HG03064 (cell line): ENCODE measurements around the gene CDH4.
"Not testable (repeated sequence)": the region's sequence is repeated elsewhere in the genome, so short reads cannot be mapped to it uniquely, and the experiment has no call there.

Source experiments
- ATAC-seq: cut with Tn5 transposase; IDR thresholded peaks from one replicate; pipeline ENCODE4 v1.9.1; 2021; ENCODE audit warnings: low read depth; ENCODE audit not compliant: unreplicated experiment

The CDH4 gene

DNA sequence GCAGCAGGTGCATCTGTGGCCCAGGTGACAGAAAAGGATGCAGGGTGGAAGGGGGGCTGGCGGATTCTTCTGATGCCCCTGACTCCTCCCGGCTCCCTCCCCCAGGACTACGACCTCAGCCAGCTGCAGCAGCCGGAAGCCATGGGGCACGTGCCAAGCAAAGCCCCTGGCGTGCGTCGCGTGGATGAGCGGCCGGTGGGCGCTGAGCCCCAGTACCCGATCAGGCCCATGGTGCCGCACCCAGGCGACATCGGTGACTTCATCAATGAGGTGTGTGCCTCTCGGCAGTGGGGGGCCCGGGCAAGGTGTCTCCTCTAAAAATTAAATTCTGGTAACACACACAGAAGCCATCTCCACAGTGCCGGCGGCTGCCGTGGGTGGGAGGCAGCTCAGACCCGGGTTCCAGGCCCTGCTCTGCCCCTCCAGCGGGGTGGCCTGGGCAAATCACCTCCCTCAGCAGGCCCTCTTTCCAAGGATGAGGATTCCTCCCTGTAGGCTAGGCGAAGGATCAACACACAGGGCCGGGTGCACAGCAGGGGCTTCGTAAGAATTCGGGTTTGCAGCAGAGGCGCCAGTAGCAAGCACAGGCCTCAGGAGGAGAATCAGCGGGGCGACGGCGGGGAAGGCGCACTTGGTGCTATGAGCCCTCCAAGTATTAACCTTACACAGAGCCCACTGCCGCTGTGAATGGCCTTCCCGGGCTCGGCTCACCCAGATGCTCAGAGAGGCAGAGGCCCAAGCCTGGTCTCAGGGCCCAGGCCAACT lies 682.1 kb downstream of the CDH4 start:
- no peak for ATAC-seq

DNA sequence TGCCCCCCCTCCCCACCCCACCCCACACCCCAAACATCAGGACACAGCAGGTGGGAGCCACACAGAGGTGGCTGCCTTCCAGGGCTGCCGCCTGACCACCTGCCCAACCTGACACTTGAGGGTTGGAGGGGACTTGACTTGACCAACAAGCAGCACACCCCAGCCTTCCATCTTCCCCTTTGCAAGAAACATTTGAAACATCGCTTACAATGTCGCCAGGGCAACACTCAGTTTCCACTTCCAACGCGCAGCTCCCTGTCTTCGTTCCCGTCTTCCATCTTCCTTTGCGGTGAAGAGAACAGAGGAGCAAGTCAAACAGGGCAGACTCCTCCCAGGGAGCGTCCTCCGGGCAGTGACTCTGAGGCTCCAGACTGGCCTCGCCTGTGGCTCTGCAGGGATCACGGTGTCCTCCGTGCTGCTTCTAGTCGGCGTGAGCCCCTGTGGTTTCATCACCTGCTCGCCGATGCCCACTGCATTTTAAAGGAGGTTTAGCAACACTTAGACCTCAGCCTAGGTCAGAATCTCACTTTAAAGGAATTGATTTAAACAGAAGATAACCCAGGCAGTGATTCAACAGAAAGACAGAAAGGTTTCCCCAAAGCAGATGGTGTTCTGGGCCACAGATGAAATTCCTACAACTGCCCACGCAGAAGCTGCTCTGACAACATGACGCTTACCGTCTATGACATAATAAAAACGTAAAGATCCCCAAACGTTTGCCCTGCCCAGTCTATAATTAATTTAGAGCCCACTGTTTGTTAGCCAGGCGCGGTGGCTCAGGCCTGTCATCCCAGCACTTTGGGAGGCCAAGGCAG lies 682.9 kb downstream of the CDH4 start:
- ATAC-seq: no peak

DNA sequence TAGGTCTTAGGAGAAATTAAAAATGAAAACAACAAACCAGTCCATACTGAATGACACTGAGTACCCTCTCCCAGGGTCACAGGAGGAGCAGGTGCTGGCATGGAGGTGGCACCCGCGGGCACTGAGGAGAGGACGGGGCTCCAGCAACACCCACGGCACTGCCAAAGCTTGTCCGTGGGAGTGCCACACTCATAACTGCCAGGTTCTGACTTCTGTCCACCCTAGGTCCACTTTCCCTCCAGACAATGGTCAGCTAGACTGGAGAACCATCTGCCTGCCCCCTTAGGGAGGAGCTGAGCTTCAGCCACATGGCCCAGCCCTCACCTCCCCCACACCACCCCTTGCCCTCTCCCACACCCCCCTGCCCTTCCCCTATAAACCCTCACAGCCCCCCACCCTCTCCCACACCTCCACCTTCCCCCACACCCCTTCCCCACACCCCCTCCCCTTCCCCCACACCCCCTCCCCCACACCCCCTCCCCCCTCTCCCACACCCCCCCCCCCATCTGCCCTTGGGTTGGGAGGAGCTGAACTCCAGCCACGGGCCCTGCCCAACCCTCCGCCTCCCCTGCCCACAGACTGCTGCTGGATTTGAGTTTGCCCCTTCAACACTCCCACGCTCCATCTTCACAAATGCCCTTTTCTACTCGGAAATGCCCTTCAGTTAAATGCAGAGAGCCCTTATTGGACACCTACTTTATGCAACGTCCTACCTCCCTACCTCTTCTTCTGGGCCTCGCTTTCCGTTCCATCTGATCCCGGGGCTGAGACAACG lies 684.1 kb downstream of the CDH4 start:
- no peak for ATAC-seq

DNA sequence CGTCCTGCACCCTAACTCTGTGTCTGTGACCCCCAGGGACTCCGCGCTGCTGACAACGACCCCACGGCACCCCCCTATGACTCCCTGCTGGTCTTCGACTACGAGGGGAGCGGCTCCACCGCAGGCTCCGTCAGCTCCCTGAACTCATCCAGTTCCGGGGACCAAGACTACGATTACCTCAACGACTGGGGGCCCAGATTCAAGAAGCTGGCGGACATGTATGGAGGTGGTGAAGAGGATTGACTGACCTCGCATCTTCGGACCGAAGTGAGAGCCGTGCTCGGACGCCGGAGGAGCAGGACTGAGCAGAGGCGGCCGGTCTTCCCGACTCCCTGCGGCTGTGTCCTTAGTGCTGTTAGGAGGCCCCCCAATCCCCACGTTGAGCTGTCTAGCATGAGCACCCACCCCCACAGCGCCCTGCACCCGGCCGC lies 684.7 kb downstream of the CDH4 start:
- no peak for ATAC-seq

DNA sequence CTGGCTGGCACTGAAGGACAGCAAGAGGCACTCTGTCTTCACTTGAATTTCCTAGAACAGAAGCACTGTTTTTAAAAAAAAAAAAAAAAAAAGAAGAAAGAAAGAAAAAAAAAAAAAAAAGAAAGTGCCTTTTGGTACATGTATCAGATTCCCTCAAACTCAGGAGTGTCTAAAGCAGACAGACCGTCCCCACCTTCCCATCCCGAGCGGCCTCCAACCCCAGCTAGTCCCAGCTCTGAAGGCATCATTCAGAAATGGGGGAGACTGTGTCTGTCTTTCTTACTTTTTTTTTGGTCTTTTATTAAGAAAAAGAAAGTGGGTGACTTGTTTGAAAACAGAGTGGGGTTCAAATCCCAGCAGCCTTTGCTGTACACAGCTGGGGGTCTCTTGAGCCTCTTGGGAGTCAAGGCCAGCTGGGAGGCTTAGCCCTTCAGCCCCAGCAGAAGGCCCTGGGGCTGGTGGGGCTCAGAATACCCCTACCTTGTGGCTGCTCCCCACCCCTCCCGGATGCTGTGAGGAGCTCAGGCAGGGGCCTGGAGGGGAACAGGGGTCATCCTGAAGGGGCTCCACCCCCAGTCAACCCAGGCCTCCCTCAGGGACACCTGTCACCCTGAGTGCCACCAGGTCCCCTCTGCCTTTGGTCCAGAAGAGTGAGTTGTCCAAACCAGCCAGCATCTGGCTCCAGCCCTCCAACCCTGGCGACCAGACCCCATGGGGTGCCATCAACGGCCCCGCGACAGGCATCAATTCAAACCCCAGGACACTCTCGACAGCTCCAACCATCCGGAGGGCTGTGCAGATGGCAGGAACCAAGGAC lies 685.3 kb downstream of the CDH4 start:
- no peak for ATAC-seq

DNA sequence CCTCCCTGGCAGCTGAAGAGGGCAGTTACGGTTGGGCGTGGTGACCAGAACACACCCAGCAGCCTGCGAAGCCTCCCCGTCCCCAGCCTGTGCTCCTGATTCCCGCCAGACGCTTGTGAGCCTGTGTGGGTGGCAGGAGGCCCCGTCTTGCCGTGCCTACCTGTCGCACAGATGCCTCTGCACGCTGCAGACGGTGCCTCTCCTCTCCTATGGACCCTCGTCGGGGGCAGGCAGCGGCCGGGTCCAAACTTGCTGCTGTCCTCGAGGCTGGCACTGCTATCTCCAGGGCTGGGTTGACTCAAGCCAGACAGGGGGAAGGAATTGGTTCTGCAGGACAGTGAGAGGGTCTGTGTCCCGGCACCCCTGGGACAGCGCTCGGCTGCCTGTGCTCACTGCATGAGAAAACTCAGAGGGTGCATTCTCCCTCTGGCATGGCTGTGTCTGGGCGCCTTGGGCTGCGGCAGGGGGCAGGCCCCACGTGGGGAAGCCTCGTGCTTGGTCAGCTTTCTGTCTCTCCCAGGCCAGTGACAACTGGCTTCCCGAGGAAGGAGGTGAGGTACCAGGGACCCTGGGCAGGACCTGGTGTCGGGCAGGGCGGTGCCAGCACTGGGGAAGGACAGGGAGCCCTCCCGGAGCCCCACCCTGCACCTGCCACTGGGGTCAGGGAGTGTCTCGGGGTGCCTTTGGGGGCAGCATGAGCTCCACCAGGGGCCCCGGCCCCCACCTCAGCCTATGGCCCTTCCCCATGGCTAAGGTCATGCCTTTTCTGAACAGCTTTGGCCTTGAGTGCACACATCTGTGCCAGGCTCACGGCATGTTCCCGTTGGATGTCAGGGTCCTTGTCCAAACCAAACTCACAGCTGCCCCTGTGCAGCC lies 686.1 kb downstream of the CDH4 start:
- ATAC-seq: no peak

DNA sequence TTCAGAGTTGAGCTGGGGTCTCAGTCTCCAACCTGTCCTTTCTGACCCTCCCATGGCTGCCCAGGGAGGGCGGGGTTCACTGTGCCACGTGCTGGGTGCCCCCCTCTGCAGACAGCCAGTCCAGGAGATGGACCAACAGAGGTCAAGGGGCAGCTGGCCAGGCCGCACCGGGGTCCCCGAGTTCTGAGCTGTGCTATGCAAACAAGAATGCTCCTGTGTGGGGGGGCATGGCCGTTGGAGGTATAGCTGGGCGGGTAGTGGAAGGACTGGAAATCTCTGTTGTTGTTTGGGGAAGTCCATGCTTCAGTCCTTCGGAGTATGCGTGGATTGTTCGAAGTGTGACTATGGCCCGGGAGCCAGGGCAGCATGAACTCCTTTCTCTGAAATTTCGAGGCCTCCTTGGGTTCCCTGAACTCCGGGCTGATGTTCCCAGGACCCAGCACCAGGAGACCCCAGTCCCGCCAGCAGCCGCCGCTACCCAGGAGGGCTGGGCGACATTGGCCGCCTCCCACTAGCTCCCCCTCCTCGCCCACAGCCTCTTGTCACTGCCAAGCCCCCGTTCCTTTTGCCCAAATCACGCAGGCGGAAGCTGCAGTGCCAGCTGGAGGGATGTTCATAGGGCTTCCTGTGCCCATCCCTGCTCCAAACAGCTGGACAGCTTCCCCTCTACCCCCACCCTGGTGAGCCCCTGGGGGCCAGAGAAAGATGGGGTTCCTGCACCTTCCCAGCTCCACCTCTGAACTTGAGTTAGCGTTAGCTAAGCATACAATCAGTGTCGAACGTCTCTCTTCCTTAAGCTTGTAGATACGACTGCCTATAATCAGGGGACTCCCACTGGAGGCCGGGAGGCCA lies 687.0 kb downstream of the CDH4 start:
- no peak for ATAC-seq

DNA sequence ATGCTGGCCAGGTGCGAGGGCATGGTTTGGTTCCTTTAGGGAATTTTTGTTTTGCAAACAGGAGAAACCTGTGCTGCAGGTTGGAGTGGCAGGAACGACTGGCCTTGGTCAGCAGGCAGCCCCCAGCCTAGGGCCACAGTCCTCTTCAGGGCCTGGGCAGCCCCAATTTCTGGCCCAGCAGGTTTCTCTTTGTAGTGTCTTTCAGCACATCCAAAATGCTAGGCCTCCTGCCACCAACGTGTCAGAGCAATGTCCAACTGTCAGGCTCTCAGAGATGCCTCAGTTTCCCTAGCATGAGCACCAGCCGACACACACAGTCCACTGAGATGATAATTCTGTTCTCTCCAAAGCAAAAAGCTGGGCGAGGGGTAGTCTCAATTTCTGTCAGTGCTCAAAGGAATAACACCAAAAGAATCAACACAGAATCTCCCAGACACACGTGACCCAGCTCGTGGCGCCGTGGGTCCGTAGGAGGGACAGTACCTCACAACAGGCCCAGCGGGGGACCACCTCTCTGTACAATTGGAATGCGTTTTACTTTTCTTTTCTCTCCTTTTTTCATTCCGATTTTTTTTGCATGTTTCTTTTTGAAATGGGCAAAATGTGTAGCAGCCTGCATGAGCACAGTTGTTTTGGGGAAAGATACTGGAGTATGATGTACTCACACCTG lies 687.8 kb downstream of the CDH4 start:
- ATAC-seq: no peak

DNA sequence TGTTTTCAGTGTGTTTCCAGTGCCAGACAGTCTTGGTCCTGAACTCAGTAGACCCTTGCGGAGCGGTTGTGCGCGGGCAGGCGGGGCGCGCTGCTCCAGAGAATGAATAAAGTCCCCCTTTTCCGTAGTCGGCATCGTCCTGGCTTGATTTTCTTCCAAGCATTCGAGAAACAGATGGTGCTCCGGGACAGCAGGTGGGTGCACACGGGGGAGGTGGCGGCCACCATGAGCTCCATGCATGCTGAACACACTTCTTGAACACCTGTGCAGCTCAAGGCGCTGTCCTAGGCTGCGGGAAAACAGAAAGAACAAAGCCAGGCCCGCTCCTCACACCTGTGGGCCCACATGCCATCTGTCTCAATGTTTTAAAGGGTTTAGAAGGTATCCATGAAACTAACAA lies 688.4 kb downstream of the CDH4 start:
- ATAC-seq: no peak

DNA sequence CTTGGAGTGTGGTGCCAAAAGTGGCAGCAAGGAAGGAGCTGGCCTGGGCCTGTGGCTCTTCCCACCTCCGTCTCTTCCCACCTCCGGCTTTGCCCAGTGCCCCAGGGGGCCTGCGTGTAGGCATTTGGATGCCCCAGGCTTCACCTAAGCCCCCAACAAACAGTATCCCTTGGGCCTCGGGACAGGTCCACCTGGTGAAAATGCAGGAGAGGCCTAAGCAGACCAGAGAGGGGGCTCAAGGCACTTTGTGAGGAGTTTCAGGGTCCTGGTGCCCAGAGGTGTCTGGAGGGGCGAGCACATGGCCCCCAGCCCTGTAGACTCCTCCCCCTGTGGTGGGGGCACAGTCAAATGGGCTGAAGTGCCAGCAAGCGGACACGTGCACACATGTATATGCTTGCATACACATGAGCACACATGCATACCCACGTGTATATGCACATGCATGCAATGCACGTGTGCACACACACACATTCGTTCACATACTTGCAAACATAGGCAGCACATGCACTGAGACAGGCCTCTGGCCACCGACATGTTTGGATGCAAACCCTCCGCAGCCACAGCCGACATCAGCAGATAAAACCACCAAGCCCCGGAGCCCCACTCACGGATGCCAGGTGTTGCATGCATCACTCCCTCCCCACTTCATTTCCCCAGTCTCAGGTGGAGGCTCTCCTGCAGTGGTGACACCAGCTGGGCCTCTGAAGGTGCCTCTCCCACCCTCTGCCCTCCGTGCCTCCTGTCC lies 689.1 kb downstream of the CDH4 start:
- no peak for ATAC-seq

DNA sequence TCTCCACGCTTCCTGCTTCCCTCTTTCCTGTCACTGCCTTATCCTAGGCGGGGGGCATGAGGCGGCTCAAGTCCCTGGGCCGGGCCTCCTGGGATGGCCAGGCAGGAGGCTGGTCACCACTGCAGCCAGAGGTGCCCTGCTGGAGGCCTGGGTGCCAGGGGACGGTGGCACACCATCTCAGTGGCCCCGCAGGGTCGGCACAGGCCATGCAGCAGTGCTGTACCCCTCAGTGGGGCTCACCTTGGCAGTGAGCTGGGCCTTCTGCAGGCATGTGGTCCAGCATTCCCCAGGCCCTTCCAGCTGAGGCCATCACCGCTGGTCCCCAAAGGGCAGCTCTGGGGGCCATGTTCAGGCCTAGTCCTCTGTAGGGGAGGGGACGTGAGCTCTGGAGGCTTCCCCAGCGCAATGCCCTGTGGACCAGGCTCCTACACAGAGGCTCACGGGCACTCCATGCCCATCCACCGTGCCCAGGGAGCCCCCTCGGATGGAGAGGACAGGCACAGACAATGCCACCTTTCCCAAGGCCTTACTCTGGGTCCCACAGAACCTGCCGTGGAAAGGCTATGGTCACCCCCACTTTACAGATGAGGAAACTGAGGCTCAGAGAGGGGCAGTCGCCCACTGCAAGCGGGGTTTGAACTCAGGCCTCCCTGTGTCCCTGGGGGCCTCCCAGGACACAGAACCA lies 689.8 kb downstream of the CDH4 start:
- ATAC-seq: no peak

DNA sequence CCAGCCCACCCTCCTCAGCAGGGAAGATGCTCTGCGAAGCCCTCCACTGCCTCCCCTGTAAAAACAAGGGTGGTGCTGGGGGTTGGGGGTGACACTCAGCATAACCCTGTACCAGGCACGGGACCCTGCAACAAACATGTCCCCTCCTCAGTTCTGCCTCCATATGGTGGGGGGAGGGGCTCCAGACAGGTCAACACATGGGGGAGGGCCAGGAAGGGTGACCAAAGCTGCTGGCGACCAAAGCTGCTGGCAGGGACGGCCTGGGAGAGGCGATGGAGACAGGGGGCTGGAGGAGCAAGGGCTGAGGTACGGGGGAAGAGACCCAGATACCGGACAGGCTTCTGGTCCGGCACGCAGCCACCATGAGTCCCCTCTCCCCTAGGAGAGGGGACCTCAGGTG lies 690.5 kb downstream of the CDH4 start:
- ATAC-seq: no peak

DNA sequence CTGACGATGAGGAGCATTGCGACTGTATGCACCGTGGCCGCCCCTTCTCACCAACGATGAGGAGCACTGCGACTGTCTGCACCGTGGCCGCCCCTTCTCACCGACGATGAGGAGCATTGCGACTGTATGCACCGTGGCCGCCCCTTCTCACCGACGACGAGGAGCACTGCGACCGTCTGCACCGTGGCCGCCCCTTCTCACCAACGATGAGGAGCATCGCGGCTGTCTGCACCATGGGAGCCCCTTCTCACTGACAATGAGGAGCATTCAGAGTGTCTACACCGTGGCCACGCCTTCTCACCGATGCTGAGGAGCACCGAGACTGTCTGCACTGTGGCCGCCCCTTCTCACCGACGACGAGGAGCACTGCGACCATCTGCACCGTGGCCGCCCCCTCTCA lies 692.9 kb downstream of the CDH4 start:
- not testable (repeated sequence) for ATAC-seq

DNA sequence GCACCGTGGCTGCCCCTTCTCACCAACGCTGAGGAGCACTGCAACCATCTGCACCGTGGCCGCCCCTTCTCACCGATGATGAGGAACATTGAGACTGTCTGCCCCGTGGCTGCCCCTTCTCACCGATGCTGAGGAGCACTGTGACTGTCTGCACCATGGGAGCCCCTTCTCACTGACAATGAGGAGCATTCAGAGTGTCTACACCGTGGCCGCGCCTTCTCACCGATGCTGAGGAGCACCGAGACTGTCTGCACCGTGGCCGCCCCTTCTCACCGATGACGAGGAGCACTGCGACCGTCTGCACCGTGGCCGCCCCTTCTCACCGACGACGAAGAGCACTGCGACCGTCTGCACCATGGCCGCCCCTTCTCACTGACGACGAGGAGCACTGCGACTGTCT lies 693.4 kb downstream of the CDH4 start:
- ATAC-seq: not testable (repeated sequence)

DNA sequence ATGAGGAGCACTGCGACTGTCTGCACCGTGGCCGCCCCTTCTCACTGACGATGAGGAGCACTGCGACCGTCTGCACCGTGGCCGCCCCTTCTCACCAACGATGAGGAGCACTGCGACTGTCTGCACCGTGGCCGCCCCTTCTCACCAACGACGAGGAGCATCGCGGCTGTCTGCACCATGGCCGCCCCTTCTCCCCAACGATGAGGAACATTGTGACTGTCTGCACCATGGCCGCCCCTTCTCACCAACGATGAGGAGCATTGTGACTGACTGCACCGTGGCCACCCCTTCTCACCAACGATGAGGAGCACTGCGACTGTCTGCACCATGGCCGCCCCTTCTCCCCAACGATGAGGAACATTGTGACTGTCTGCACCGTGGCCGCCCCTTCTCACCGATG lies 696.0 kb downstream of the CDH4 start:
- not testable (repeated sequence) for ATAC-seq

DNA sequence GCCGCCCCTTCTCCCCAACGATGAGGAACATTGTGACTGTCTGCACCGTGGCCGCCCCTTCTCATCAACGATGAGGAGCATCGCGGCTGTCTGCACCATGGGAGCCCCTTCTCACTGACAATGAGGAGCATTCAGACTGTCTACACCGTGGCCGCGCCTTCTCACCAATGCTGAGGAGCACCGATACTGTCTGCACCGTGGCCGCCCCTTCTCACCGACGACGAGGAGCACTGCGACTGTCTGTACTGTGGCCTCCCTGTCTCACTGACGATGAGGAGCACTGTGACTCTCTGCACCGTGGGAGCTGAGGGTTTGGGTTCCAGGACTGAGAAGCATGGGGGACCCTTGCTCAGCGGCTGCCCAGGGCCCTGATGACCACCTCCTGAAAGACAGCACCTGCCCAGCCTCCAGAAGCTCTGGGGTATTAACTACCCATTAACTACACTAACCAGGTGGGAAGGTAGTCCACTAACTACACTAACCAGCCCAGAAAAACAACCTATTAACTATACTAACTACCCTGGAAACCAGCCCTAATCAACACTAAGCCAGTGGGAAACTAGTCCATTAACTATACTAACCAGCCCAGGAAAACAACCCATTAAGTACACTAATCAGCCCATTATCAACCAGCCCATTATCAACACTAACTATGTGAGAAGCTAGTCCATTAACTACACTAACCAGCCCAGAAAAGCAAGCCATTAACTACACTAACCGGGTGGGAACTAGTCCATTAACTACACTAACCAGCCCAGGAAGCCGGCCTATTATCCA lies 696.7 kb downstream of the CDH4 start:
- ATAC-seq: no peak
